ENCODE results near the gene TRIML1. TPM values are rescaled to one million over a fixed set of nuclear protein-coding genes. Genes with fewer than 3 reads are reported as not detected.

TRIML1 gene
- total RNA-seq, 1 donor from 2014 or later, result not detected

Other genes starting within 250 kb of the TRIML1 start
- not detected for gene ZFP42, start 143.7 kb upstream of the TRIML1 start, total RNA-seq
- not detected for gene TRIML2, start 29.8 kb upstream of the TRIML1 start, total RNA-seq

All from cardiac septum (tissue), 1 donor.